WTC11 (cell line): ENCODE measurements around the gene FIZ1. TPM values are rescaled to one million over a fixed set of nuclear protein-coding genes. Genes with fewer than 3 reads are reported as not detected.

Experiments used
- ATAC-seq: fragments of 200-7000 bp; cut with Tn5 transposase; 2 replicates; pipeline ENCODE4 v1.10.0; 2021; ENCODE audit warnings: mild to moderate bottlenecking, moderate library complexity
- CTCF ChIA-PET: fragments of 300-600 bp; sonication (Branson Sonifier 250); formaldehyde crosslinking; loops from one replicate; lab custom pipeline; 2021; ENCODE audit warnings: antibody characterized with exemption; lab: Charles Lee
- POLR2A ChIA-PET: fragments of 350-600 bp; sonication (Branson Sonifier 250); formaldehyde crosslinking; loops from one replicate; lab custom pipeline; 2021; ENCODE audit warnings: antibody characterized with exemption; lab: Charles Lee
- DNase-seq: peaks from one replicate; pipeline ENCODE4 v3.0.0; 2021; ENCODE audit warnings: low spot score
- H3K27ac Mint-ChIP-seq: 2 replicates; pipeline ENCODE4 v1.8.0; 2021; ENCODE audit warnings: mixed read lengths
- H3K27me3 Mint-ChIP-seq: 2 replicates; pipeline ENCODE4 v1.8.0; 2021; ENCODE audit warnings: low read depth, mild to moderate bottlenecking, moderate library complexity, mixed read lengths
- H3K36me3 Mint-ChIP-seq: 2 replicates; pipeline ENCODE4 v1.8.0; 2021; ENCODE audit warnings: mixed read lengths
- H3K4me1 Mint-ChIP-seq: 2 replicates; pipeline ENCODE4 v1.8.0; 2022; ENCODE audit warnings: mixed read lengths
- H3K4me3 Mint-ChIP-seq: 2 replicates; pipeline ENCODE4 v1.8.0; 2021; ENCODE audit warnings: mild to moderate bottlenecking, moderate library complexity, mixed read lengths
- H3K9me3 Mint-ChIP-seq: 2 replicates; pipeline ENCODE4 v1.8.0; 2021; ENCODE audit warnings: mixed read lengths
- AFF4 ChIP-seq: sonication (generic); formaldehyde crosslinking; IDR thresholded peaks from 2 replicates; pipeline ENCODE4 v1.8.1; 2023; ENCODE audit warnings: mild to moderate bottlenecking, missing genetic modification reagents, borderline replicate concordance
- ATF1 ChIP-seq: sonication (generic); formaldehyde crosslinking; IDR thresholded peaks from 2 replicates; pipeline ENCODE4 v1.8.1; 2023; ENCODE audit warnings: mild to moderate bottlenecking, moderate library complexity, missing genetic modification reagents
- ATF2 ChIP-seq: sonication (generic); formaldehyde crosslinking; IDR thresholded peaks from 2 replicates; pipeline ENCODE4 v1.8.1; 2022; ENCODE audit warnings: low read depth, missing genetic modification reagents, borderline replicate concordance
- FOXP4 ChIP-seq: sonication (generic); formaldehyde crosslinking; IDR thresholded peaks from 2 replicates; pipeline ENCODE4 v1.8.0; 2022; ENCODE audit warnings: mild to moderate bottlenecking, missing genetic modification reagents
- HMGXB4 ChIP-seq: sonication (generic); formaldehyde crosslinking; IDR thresholded peaks from 2 replicates; pipeline ENCODE4 v1.8.1; 2023; ENCODE audit warnings: mild to moderate bottlenecking, moderate library complexity, missing genetic modification reagents
- IRF1 ChIP-seq: sonication (generic); formaldehyde crosslinking; IDR thresholded peaks from 2 replicates; pipeline ENCODE4 v1.8.0; 2023; ENCODE audit warnings: missing genetic modification reagents
- JUN ChIP-seq: sonication (generic); formaldehyde crosslinking; IDR thresholded peaks from 2 replicates; pipeline ENCODE4 v1.8.0; 2023; ENCODE audit warnings: mild to moderate bottlenecking, missing genetic modification reagents
- NR3C1 ChIP-seq: sonication (generic); formaldehyde crosslinking; conservative IDR thresholded peaks from 2 replicates; pipeline ENCODE4 v1.8.1; 2023; ENCODE audit warnings: low read depth, mild to moderate bottlenecking, missing genetic modification reagents
- ZNF423 ChIP-seq: fragments of 250-450 bp; sonication (Bioruptor Pico); IDR thresholded peaks from 2 replicates; pipeline ENCODE4 v2.1.2; 2022; ENCODE audit warnings: mild to moderate bottlenecking, moderate library complexity
- ZNF512 ChIP-seq: sonication (generic); formaldehyde crosslinking; IDR thresholded peaks from 2 replicates; pipeline ENCODE4 v1.8.1; 2022; ENCODE audit warnings: missing genetic modification reagents, borderline replicate concordance
- total RNA-seq: library from RNA; stranded (reverse); gene quantifications from 3 replicates; pipeline ENCODE4 v1.2.3, GENCODE V29; 2021

FIZ1 gene
- total RNA-seq, 1 experiment from 2014 or later: 20.1 TPM

- TF ChIP-seq ATF1 (CRISPR knock-in tag) (no peak), ATF2 (CRISPR knock-in tag) (no peak), HMGXB4 (no peak), FOXP4 (CRISPR knock-in tag) (no peak), JUN (CRISPR knock-in tag) (no peak), NR3C1 (CRISPR knock-in tag) (no peak)
Observed at GRCh38 chr19:55635856-55636440, 36.6 kb upstream of the FIZ1 start (continued).

GRCh38 chr19:55635334-55635717 is 36.0 kb upstream of the FIZ1 start:
- CTCF ChIA-PET: interaction anchor here (0.5 to 2.9 kb wide), 9 partner anchors 11 to 131 kb away, joined by 3 to 14 read pairs (median 6); partner anchors contain the start of genes CCDC106 and ZNF784
- H3K9me3 Mint-ChIP-seq: peaks cover 4% of the 10 kb centered on the region

GRCh38 chr19:55633861-55634260 is 34.5 kb upstream of the FIZ1 start:
- H3K36me3 Mint-ChIP-seq: peaks cover 12% of the 10 kb centered on the region
- H3K4me1 Mint-ChIP-seq: peaks cover 29% of the 10 kb centered on the region
- no peak overlapping the region for H3K27ac Mint-ChIP-seq
- peaks cover 2% of the 10 kb centered on the region; the same call in 1 of the 2 replicates for H3K27me3 Mint-ChIP-seq
- ChIA-PET CTCF (interaction anchor here (1.5 to 3.9 kb wide), 9 partner anchors 9 to 167 kb away, joined by 5 to 55 read pairs (median 21); partner anchors contain the start of genes CCDC106, U2AF2, ZNF628 and ZNF784), POLR2A (no interaction called here)
- H3K9me3 Mint-ChIP-seq: peaks cover under 1% of the 10 kb centered on the region
- ATAC-seq (no peak), DNase-seq (no peak)
- H3K4me3 Mint-ChIP-seq: peak overlapping the region; percentile 100
- TF ChIP-seq AFF4 (CRISPR knock-in tag): no peak
- no peak for TF ChIP-seq ZNF512 (CRISPR knock-in tag)
- no peak for TF ChIP-seq ZNF423 (CRISPR knock-in tag)

More at GRCh38 chr19:55635334-55635717, 36.0 kb upstream of the FIZ1 start:
- peaks cover 16% of the 10 kb centered on the region for H3K36me3 Mint-ChIP-seq
- peaks cover 6% of the 10 kb centered on the region for H3K27me3 Mint-ChIP-seq
- ATAC-seq: no peak
- POLR2A ChIA-PET: no interaction called here
- 0 out of 2 replicates have a peak, but pooled peaks have one; percentile 3 for TF ChIP-seq HMGXB4
- no peak for TF ChIP-seq IRF1 (CRISPR knock-in tag)
- peak overlapping the region; percentile 99 for H3K27ac Mint-ChIP-seq
- peaks cover 33% of the 10 kb centered on the region for H3K4me1 Mint-ChIP-seq
- H3K4me3 Mint-ChIP-seq: peak overlapping the region; percentile 100
- no peak for DNase-seq
